Right lobe of liver (tissue), 6 donors: ENCODE data around the gene LRCH1. TPM values are rescaled to one million over a fixed set of nuclear protein-coding genes. Genes with fewer than 3 reads are reported as not detected.

Experiments
- ATAC-seq, 4 donors: fragments of 200-7000 bp; cut with Tn5 transposase; one replicate each; pipeline ENCODE4 v1.9.1; 2020; ENCODE audit warnings: mild to moderate bottlenecking in 4 of 4, moderate library complexity in 4 of 4
- DNase-seq, 3 donors: peaks; one replicate each; pipeline ENCODE4 v3.0.0-alpha.2; 2020
- H3K27ac ChIP-seq, 3 donors: fragments of 200-600 bp; one replicate each; pipeline ENCODE4 v1.8.0; 2022
- H3K27me3 ChIP-seq, 2 donors: fragments of 200-600 bp; one replicate each; pipeline ENCODE4 v1.8.0; 2022
- H3K36me3 ChIP-seq, 4 donors: fragments of 200-600 bp; sonication (generic) in 1 of 4; one replicate each; pipeline versions ENCODE4 v1.5.1 to v1.8.0; 2017 to 2022; ENCODE audit warnings: control low read depth in 1 of 4
- H3K4me1 ChIP-seq, 4 donors: fragments of 200-600 bp; sonication (generic) in 1 of 4; one replicate each; pipeline versions ENCODE4 v1.5.1 to v1.8.0; 2017 to 2022; ENCODE audit warnings: control low read depth in 1 of 4
- H3K4me3 ChIP-seq, 3 donors: fragments of 200-600 bp; one replicate each; pipeline ENCODE4 v1.8.0; 2022
- H3K9me3 ChIP-seq, 4 donors: fragments of 200-600 bp; sonication (generic) in 1 of 4; one replicate each; pipeline versions ENCODE4 v1.5.1 to v1.8.0; 2017 to 2022; ENCODE audit warnings: control low read depth in 1 of 4
- POLR2A ChIP-seq: fragments of 450-650 bp; IDR thresholded peaks from one replicate; pipeline ENCODE4 v1.6.1; 2017; ENCODE audit warnings: antibody characterized with exemption, mild to moderate bottlenecking
- WGBS: methylation state at CpG from one replicate; pipeline ENCODE4 v1.1.6; 2018; ENCODE audit warnings: low coverage, low lambda C conversion rate; ENCODE audit not compliant: insufficient coverage; ENCODE audit errors: missing lambda C conversion rate; 5-methylcytosine and 5-hydroxymethylcytosine counted together
- intact Hi-C, 2 donors: fragments of 100-400 bp; cut with DNase I; formaldehyde crosslinking; loops; one replicate each; pipeline versions ENCODE4 v1.11.2 to v1.14.1; 2022
- total RNA-seq, 6 experiments: library from RNA; depleted of rRNA in 2 of 6; stranded (reverse); fragments of >200 nt in 2 of 6; fragmentation: NEBNext Ultra II Directional in 3 of 6; extraction: Animal tissue kit (Norgen Biotek cat#: 25700) in 3 of 6; gene quantifications; one replicate each; pipeline versions ENCODE4 v1.1.0 to v1.2.4, GENCODE V29; 2016 to 2023
- TF ChIP-seq, protein P1 (sequence below), 4 donors: fragments of 200-600 bp in 3 of 4; fragments of 450-650 bp in 1 of 4; IDR thresholded peaks; one replicate each; pipeline versions ENCODE4 v1.5.1 to v1.8.0; 2016 to 2022; ENCODE audit warnings: antibody characterized with exemption in 4 of 4, mild to moderate bottlenecking in 2 of 4
- donor health status: DM: no; HTN: yes; CAD: no.
- donor health status: DM: no; HTN: no; CAD: no.
- donor health status: DM: no; HTN: no; CAD: no.
- donor health status: DM: no; HTN: yes; CAD: no.
- donor health status: DM: no; HTN: yes; CAD: no.

The LRCH1 gene
- total RNA-seq, 6 experiments from 2014 or later: 5.4 to 9.6 (median 7.7) TPM

DNA sequence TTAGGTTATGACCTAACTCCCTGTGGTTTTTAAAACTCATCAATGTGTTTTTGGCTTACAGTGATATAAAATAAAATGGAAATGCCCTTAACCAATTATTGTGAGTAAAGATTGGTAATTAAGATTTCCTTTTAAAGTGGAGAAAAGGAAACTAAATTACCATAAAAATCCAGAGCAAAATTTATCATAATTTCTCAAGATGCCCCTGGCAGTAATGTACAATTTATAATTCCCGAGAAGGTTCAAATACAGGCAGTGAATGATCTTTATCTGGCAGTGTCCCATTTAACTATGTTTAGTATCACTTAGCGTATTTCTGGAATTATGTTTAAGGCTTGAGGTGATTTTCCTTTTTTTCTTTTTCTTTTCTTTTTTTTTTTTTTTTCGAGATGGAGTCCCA lies 182.5 kb downstream of the LRCH1 start:
- WGBS: 67% methylated on average over 3 of the region's 3 CpGs
- Histone ChIP-seq H3K9me3 (no peaks in the 10 kb centered on the region), H3K4me1 (no peaks in the 10 kb centered on the region), H3K4me3 (no peak overlapping the region), H3K36me3 (peaks cover 0 to 37% (median 6%) of the 10 kb centered on the region in 4 donors), H3K27ac (no peak overlapping the region), H3K27me3 (no peaks in the 10 kb centered on the region)
- TF ChIP-seq POLR2A: no peak
- TF ChIP-seq, protein P1, sequence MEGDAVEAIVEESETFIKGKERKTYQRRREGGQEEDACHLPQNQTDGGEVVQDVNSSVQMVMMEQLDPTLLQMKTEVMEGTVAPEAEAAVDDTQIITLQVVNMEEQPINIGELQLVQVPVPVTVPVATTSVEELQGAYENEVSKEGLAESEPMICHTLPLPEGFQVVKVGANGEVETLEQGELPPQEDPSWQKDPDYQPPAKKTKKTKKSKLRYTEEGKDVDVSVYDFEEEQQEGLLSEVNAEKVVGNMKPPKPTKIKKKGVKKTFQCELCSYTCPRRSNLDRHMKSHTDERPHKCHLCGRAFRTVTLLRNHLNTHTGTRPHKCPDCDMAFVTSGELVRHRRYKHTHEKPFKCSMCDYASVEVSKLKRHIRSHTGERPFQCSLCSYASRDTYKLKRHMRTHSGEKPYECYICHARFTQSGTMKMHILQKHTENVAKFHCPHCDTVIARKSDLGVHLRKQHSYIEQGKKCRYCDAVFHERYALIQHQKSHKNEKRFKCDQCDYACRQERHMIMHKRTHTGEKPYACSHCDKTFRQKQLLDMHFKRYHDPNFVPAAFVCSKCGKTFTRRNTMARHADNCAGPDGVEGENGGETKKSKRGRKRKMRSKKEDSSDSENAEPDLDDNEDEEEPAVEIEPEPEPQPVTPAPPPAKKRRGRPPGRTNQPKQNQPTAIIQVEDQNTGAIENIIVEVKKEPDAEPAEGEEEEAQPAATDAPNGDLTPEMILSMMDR (IDR thresholded peaks at IDR 0.05): no peak
- ATAC-seq: no peak
- DNase-seq: no peak
- intact Hi-C loops: no loop called here

DNA sequence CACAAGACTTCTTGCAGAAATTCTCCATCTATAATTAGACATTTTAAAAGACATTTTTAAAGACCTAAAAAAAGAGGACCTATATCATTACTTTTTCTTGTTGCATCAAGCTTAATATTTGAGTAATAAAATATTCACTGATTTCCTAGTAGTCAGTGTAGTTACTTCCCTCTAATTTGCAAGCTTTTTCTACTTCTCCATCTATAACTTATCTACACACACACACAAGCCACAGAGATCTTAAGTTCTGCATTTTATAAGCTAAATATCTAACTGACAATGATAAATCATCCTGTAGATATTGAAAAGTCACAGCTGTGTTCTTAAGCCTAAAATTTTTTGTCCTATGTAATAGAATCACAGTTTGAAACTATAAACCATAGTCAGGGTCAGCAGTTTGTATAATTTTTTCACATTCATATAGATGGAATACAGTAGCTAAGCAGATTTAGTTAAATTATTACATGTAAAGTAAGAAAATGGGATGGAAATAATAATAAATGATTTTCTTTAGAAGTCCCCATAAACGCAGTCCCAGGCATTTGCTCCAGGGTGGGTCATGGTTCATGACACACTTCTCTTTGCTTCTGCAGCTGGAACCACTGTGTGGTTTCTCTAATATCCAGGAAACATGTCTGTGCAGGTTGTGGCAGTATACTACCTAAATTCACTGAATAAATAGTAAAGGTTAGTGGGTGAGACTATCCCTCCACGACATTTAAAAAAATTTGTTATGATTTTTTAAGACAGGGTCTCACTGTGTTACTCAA lies 183.8 kb downstream of the LRCH1 start:
- H3K27me3 ChIP-seq: no peaks in the 10 kb centered on the region
- ATAC-seq (no peak), DNase-seq (no peak)
- WGBS: 84% methylated on average over 2 of the region's 2 CpGs
- no peaks in the 10 kb centered on the region for H3K4me1 ChIP-seq
- H3K9me3 ChIP-seq: no peaks in the 10 kb centered on the region
- H3K36me3 ChIP-seq: peaks cover 0 to 38% (median 6%) of the 10 kb centered on the region in 4 donors
- no peak overlapping the region for H3K27ac ChIP-seq
- intact Hi-C loops: no loop called here
- H3K4me3 ChIP-seq: no peak overlapping the region
- no peak for TF ChIP-seq POLR2A
- TF ChIP-seq, protein P1 (IDR thresholded peaks at IDR 0.05): no peak

DNA sequence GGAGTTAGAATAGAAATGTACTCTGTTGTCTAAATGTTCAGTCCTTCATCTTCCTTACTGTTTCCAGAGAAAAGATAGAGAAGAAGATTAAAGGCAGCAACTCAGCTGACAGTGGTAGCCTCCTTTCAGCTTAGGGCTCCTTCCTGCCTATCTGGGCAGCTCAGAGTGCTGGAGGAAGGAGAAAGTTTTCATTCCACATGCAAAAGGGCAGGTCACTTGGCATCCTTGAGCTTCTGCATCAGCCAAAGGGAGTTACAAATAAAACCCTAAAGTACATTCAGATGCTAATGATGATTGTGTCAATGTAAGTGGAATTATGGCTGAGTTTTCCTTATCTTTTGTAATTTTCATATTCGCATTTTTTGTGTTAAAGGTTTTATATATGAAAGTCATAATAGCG lies 185.1 kb downstream of the LRCH1 start:
- DNase-seq: no peak
- Histone ChIP-seq H3K36me3 (peaks cover 0 to 29% (median 2%) of the 10 kb centered on the region in 4 donors), H3K27me3 (no peaks in the 10 kb centered on the region), H3K9me3 (no peaks in the 10 kb centered on the region), H3K4me1 (no peaks in the 10 kb centered on the region), H3K27ac (no peak overlapping the region), H3K4me3 (no peak overlapping the region)
- ATAC-seq: no peak
- WGBS: 93% methylated on average over 2 of the region's 2 CpGs
- intact Hi-C loops: no loop called here
- no peak for TF ChIP-seq POLR2A
- TF ChIP-seq, protein P1 (IDR thresholded peaks at IDR 0.05): no peak

DNA sequence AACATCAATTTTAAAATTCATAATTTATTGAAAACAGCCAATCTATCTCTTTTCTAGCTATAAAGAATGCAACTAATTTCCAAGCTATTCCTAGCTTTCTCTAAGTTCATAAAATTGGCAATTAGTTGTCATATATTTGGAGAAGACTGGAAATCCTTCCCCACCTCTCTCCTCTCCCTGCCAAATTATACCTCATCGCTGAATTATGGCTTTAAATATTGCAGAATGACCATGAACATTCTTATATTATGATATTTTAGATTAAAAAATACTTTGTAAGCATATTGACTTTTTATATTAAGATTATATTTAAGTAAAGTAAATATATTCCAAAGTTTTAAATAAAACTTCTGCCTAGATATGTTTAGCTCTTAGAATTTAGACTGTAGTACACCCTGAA lies 185.8 kb downstream of the LRCH1 start:
- no peak for DNase-seq
- TF ChIP-seq, protein P1 (IDR thresholded peaks at IDR 0.05): no peak
- TF ChIP-seq POLR2A: no peak
- H3K9me3 ChIP-seq: no peaks in the 10 kb centered on the region
- H3K4me3 ChIP-seq: no peak overlapping the region
- H3K4me1 ChIP-seq: no peaks in the 10 kb centered on the region
- no peaks in the 10 kb centered on the region for H3K27me3 ChIP-seq
- intact Hi-C loops: no loop called here
- no peak overlapping the region for H3K27ac ChIP-seq
- peaks cover 0 to 22% (median 2%) of the 10 kb centered on the region in 4 donors for H3K36me3 ChIP-seq
- no peak for ATAC-seq
- 90% methylated on average over 1 of the region's 1 CpG for WGBS
